NCI-H146 (cell line): ENCODE data around the gene GTF2A1.
A peak's percentile ranks its signal among the peaks of the same experiment; 100 is the strongest.
"Not testable (repeated sequence)": the region's sequence is repeated elsewhere in the genome, so short reads cannot be mapped to it uniquely, and the experiment has no call there.

Experiments used
- DNase-seq: peaks from one replicate; lab custom pipeline; 2025; lab: John Stamatoyannopoulos, UW

GTF2A1 gene

DNA sequence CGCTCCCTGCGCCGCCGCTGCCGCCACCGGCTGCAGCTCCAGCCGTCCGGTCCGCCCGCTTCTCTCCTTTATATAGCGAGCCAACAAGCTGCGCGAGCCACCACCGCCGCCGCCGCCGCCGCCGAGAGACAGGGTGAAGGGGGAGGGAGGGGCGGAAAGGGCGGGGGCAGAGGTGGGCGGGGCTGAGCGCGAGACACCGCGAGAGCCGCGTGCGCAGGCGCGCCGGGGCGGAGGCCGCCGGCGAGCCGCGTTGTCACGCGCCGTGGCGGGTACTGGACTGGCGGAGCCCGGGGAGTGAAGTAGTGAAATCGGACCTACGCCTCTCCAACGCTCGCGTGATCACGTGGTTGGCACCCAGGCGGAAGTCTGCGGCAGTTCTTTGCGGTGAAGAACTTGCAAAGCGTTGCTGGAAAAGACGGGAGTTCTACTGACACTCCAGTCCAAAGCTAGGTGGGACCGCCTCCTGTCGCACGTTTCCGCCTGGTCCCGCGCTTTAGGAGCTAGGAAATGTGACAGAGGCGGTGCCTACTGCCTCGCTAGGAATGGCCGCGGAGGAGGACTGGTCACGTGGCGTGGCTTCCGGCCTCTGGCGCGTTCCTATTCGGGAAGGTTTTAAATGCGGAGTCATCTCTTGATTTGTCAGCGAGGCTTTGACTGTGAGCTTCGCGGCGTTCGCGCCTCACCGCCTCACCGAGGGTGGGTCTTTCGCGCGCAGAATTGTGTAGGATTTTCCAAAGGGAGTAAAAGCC is at the start of gene GTF2A1:
Gene GTF2A1 (minus strand): TSS at position 130 of the 749 bp plus-strand sequence. CDS start 441 bp downstream, outside the sequence.
- peak; percentile 95 for DNase-seq

DNA sequence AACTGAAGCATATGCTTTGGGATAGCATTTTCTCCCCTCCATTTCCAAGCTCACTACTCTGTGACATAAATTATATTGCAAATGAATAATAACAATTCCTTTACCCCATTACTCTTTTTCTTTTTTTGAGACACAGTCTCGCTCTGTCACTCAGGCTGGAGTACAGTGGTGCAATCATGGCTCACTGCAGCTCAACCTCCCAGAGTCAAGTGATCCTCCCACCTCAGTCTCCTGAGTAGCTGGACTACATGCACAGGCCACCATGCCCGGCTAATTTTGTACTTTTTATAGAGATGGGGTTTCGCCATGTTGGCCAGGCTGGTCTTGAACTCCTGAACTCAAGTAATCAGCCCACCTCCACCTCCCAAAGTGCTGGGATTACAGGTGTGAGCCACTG is 49.2 kb upstream of the GTF2A1 start:
- DNase-seq = no peak

DNA sequence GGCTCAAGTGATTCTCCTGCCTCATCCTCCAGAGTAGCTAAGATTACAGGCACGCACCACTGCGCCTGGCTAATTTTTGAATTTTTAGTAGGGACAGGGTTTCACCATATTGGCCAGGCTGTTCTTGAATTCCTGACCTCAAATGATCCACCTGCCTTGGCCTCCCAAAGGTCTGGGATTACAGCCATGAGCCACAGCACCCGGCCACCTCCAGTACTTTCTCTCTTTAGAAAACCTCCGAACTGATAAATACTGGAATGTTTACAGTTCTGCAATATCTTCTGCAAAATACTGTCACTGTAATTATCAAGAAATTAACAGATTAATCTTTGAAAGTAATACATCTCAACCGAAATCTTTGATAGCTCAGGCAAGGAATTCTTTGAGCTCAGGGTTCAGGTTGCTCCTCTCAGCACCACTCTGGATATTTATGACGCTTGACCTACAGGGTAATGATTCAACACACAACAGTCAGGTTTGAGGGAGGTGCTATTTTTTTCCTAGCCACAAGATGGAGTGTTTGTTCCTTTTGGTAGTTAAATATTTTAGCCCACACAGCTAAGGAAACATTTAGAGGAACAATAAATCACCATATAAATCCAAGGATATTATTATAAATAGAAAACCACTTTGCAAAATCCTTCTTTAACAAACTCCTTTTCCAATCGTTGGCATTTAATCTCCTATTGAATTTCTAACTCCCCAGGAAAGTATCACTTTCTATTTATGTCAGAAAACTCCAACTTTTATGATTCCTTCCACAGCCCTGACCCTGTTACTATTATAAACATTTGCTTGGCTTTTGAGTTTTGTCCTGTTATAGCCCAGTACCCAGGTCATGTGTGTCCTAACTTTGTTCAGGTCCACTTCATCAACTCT is 48.6 kb upstream of the GTF2A1 start:
- peak; percentile 41 for DNase-seq

DNA sequence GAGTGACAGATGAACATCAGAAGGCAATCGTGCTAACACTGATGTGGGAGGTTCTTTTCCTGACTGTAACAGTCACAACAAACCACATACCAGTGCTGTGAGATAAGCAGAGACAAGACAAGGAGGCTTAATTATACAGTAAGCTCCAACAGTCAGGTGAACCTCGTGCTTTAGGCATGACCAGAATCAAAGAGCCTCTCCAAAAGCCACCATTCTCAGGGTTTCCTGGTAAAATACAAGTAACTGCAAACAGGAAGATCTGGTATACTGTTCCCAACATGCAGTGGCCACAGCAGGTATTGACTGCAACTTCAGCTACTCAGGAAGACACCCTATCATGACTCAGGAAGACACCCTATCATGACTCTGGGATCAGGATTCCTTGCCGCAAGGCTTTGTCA is 47.3 kb upstream of the GTF2A1 start:
- no peak for DNase-seq

DNA sequence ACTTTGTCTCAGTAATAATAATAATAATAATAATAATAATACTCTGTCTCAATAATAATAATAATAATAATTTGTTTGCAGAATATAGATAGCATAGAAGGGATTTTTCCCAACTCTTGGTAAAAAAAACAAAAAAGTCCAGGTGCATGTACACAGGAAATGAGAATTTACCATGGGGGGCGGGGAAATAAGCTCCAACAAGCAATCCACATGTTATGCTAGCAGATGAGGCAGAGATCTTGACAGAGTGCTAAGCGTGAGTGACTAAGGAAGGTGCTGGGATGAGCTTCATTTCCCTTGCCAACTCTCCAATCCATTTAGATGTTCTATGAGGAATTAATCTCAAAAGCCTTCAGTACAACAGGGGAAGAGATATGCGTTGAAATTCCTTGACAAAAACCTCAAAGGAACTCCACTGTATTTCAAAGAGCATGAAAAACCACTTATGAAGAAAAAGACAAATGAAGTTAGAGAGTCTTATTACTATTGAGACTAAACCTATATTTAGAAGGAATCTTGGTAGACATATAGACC is 44.9 kb upstream of the GTF2A1 start:
- no peak for DNase-seq

DNA sequence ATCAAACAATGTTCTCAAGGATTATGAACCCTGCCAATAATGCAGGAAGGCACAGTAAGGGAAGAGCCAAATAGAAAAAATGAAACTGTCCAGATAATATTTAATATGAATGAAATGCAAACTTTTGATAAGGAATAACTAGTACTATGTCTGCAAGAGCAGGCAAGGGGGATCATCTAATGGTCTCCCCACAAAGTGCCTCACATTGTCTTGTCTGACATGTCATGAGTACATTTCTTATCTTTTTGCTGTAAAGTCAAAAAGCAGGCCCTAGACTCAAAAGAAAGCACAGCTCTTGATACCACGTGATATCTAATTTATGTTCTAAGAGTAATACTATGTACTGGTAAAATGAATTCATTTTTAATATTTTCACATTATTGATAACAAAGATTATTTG is 43.9 kb upstream of the GTF2A1 start:
- no peak for DNase-seq

DNA sequence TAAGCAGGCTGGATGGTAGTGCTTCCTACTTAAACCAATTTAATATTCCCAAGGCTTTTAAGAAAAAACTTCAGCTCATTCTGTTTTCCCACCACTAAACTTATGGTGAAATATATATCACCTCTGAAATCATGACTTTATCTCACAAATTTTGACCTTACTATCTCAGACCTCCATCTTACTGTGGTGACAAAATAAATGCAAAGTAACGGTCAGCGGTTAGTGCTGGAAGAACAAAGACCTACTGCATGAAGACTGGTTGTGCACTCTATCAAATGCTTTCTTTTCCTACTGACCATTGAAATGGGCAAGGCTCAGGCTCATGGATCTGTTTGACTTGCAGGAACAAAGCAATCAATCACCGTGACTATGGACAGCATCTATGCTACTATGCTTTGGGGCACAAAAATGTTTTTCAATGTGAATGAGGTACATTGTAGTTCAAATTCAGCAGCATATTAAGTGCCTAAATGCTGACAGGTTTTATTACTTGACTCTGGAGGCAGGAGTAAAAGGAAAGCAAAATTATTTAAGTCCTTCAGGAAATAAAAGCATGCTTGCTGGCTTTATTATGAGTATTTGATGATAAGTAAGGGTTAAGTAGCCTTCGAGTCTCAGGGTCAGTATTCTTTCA is 43.1 kb upstream of the GTF2A1 start:
- DNase-seq = peak; percentile 4

DNA sequence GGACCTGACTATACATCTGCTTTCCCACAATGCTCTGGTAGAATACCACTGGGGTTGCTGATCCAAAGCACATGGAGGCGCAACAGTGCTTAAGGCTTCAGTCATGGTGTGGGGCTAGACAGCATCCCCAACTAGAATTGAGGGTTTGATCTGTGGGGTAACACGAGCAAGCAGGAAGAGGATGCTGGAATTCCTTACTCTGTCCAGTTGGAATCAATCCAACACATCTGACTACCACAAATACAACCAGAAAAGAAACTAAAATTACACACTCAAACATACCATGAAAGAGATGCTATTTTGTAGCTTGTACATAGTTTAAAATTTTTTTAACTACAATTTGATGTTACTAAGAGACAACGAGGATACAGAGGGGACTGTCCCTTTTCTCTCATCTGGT is 40.4 kb upstream of the GTF2A1 start:
- DNase-seq = no peak

DNA sequence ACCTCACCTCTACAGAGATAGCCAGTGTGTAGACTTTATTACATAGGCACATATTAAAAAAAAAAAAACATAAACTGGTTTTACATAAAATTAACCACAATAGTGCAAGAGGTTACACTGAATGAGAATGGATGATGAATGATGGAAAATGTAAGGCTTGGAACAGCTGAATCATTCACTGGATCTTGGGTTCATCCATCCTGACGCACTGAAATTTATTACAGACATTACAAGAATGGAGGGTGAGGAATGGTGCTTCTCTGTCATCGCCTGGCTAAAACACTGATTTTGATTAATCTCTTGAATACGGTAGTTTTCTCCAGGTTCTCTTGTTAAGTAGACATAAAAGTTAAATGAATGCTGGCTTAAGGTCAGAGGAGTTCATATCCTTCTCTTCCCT is 40.0 kb upstream of the GTF2A1 start:
- no peak for DNase-seq

DNA sequence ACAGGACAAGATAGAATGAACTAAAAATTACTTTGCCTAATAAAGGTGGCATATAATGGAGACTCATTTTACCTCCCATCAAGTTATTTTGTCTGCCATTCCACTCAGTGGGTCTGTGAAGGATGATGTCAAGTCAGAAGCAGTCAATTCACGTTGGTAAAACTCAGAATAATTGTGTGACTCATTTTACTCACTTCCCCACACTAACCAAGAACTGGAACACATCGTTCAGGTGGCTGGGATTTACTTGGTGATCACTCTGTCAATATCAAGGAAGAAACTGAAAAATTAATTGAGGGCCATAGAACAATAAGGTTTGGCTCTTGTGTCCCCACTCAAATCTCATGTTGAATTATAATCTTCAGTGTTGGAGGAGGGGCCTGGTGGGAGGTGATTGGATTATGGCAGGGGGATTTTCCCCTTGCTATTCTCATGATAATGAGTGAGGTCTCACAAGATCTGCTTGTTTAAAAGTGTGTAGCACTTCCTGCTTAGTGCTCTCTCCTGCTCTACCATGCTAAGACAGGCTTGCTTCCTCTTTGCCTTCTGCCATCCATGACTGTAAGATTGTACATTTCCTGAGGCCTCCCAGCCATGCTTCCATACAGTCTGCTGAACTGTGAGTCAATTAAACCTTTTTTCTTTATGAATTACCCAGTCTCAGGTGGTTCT is 35.7 kb upstream of the GTF2A1 start:
- DNase-seq = no peak

DNA sequence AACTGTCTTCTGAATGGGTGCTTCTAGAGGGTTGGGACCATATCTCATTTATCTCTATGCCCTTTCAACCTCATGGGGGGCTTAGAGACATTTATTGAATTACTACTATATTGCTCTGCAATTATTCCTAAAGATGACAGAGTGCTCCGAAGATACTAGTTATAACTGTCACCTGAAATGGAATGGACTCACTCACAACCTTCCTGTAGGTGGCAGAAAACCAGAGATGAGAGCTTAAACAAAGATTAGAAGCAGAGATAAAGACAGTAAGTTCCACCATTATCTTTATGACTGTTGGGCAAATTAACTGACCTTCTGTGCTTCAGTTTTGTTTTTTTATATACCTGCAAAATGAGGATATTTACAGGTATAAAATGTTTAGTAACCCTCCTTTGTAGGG is 31.5 kb upstream of the GTF2A1 start:
- DNase-seq = no peak

DNA sequence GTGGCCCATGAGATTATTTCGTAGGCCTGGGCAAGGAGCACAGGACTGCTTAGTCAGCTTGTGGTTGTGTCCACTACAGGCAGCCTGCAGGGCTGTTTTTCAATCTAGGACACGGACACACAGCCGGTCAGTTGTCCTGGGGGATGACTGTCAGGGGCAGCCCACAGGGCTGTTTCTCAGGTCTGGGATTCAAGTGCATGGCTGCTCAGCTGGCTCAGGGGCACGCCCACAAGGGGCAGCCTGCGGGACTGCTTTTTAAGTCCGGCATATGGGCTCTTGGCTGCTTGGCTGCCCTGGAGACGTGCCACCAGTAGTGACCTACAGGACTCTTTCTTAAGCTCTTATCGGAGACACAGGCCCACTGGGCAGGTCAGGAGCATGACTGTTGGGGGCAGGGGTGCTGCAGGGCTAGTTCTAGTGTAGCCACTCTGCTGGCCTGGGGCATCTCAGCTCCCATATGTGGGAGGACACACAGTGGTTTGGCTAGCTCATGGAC is 26.6 kb upstream of the GTF2A1 start:
- no peak for DNase-seq

DNA sequence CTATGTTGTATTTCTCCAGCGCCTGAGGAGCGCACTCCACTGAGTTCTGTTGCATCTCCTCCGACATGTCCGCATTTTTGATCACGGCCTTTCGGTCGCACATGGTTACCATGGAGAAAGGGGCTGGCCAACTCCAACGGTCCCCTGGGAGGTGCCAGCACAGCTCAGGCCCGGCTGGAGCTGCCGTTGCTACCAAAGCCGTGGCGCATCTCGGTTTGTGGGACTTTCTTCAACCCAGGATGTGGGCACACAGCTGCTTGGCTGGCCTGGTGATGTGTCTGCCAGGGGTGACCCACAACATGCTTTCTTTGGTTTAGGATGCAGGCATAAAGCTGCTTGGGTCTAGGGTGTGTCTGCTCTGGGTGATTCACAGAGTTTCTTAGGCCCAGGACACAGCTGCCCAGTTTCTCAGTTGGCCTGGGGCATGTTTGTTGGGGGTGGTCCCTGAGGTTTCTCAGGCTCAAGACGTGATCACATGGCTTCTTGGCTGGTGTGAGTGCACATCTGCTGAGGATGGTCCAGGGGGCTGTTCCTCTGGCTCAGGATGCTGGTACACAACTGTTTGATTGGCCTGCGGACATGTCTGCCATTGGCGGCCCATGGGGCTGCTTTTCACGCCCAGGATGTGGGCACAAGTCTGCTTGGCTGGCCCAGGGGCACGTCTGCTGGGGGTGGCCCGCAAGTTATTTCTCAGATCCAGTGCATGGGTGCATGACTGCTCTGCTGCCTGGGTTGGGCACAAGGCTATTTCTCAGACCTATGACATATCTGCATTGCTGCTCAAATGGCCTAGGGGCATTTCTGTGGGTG is 25.9 kb upstream of the GTF2A1 start:
- DNase-seq = no peak

DNA sequence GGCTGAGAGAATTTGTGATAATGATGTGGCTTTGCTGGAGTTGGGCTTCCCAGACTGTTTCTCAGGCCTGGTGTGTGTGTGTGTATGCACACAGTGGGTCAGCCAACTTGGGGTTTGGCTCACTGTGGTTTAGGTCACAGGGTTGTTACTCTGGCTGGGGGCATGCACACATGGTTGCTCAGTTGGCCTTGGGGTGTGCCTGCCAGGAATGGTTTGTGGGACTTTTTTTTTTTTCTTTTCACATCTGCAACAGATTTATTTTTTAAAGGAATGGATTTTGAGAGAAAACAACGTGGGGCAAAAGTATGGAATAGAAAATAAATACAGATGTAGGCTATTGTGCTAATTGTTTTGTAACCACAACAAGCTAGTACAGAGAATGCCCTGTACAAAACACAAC is 25.0 kb upstream of the GTF2A1 start:
- no peak for DNase-seq

DNA sequence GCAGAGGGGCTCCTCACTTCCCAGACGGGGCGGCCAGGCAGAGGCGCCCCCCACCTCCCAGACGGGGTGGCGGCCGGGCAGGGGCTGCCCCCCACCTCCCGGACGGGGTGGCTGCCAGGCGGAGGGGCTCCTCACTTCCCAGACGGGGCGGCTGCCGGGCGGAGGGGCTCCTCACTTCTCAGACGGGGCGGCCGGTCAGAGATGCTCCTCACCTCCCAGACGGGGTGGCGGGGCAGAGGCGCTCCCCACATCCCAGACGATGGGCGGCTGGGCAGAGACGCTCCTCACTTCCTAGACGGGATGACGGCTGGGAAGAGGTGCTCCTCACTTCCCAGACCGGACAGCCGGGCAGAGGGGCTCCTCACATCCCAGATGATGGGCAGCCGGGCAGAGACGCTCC is 23.7 kb upstream of the GTF2A1 start:
- DNase-seq = not testable (repeated sequence)

DNA sequence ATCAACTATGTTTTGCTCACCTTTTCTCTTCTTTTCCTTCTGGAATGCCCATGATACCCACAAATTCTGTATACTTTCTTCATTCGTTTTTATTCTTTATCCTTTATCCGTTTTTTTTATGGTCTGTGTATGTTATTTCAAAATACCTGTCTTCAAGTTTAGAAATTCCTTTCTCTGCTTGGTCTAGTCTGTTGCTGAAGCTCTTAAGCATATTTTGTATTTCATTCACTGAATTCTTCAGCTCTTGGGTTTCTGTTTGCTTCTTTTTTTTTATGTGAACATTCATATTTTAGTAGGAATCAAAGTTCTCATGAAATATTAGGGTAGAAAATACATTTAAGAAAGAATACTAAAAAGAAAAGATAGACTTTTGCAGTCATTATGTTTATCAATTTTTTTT is 22.7 kb upstream of the GTF2A1 start:
- DNase-seq = no peak

DNA sequence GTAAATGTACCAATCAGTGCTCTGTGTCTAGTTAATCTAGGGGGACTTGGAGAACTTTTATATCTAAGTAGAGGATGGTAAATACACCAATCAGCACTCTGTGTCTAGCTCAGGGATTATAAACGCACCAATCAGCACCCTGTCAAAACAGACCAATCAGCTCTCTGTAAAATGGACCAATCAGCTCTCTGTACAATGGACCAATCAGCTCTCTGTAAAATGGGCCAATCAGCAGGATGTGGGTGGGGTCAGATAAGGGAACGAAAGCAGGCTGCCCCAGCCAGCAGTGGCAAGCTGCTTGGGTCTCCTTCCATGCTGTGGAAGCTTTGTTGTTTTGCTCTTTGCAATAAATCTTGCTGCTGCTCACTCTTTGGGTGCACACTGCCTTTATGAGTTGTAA is 16.1 kb upstream of the GTF2A1 start:
- DNase-seq = not testable (repeated sequence)

DNA sequence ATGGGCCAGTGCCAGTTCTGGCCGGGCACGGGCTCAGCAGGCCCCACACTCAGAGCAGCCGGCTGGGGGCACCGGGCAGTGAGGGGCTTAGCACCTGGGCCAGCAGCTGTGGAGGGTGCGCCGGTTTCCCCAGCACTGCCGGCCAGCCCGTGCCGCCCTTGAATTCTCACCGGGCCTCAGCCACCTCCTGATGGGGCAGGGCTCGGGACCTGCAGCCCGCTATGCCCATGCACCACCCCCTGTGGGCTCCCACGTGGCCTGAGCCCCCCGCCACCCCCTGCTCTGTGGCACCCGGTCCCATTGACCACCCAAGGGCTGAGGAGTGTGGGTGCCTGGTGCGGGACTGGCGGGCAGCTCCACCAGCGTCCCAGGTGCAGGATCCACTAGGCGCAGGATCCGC is 15.4 kb upstream of the GTF2A1 start:
- DNase-seq = no peak

DNA sequence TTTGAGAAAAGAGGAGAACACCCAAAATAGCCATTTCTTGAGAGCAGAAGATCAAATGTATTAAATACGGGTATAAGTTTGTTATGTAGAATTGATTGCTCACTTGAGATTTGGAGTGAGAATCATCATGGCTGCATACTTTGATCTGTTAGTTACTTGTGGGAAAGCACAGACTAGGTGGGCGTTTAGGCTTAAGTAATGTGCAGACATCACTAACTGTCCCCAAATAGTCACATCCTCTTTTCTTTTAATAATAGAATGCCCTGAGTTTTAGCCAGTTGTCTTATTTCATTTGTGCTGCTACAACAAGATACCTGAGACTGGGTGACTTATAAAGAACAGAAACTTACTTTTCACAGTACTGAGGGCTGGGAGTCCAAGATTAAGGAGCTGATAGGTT is 14.3 kb upstream of the GTF2A1 start:
- DNase-seq = no peak

DNA sequence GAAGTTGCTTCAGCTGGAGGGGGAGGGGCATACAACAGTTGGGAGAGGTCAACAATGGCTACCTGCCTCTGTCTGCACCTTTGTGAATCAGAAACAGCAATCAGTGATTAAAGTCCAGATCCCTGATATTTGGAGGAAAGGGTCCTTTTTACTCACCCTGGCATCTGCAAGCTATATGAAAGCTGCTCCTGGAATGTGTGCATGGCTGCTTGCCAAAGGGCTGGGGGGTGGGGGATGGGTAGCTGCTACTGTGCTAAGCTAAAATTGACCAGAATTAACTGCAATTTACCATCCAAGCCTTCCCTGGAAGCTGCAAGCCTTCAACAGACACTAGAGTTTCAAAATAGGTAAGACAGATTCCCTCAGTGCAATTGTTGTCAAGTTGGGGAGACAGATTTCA is 13.5 kb upstream of the GTF2A1 start:
- DNase-seq = no peak

DNA sequence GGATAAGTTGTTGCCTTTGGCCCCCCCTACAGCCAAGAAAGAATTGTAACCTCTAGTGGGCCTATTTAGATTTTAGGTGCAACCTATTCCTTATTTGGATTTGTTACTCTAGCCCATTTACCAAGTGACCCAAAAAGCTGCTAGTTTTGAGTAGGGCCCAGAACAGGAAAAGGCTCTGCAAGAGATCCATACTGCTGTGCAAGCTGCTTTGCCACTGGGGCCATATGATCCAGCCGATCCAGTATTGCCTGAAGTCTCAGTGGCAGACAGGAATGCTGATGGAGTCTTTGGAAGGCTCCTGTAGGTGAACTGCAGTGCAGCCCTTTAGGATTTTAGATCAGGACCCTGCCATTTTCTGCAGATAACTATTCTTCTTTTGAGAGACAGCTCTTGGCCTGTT is 12.9 kb upstream of the GTF2A1 start:
- DNase-seq = no peak
